GM20000 (cell line): ENCODE measurements around the gene ABR.
"Not testable (repeated sequence)": the region's sequence is repeated elsewhere in the genome, so short reads cannot be mapped to it uniquely, and the experiment has no call there.

Experiments
- DNase-seq: peaks from one replicate; pipeline ENCODE4 v3.0.0; 2012; ENCODE audit warnings: low spot score
- TF ChIP-seq, protein P1 (sequence below): IDR thresholded peaks from 2 replicates; pipeline ENCODE4 v1.5.1; 2012; ENCODE audit warnings: mild to moderate bottlenecking, control low read depth; ENCODE audit errors: extremely low read depth, missing control alignments

Gene ABR

DNA sequence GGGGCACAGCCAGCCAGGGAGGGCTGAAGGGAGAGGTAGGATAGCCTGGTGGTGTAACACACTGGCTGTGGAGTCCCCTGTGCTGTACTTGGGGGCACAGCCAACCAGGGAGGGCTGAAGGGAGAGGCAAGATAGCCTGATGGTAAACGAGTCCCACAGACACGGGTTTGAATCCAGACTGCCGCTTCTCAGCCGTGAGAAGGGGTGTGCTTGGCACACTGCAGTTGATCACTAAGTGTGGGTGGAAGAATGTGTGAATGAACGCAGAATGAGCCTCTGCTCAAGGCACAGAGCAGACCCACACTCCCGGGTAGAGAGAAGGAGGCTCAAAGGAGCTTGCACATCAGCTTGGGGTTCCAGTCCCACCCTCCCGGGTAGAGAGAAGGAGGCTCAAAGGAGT is 111.4 kb downstream of the ABR start:
- TF ChIP-seq, protein P1, sequence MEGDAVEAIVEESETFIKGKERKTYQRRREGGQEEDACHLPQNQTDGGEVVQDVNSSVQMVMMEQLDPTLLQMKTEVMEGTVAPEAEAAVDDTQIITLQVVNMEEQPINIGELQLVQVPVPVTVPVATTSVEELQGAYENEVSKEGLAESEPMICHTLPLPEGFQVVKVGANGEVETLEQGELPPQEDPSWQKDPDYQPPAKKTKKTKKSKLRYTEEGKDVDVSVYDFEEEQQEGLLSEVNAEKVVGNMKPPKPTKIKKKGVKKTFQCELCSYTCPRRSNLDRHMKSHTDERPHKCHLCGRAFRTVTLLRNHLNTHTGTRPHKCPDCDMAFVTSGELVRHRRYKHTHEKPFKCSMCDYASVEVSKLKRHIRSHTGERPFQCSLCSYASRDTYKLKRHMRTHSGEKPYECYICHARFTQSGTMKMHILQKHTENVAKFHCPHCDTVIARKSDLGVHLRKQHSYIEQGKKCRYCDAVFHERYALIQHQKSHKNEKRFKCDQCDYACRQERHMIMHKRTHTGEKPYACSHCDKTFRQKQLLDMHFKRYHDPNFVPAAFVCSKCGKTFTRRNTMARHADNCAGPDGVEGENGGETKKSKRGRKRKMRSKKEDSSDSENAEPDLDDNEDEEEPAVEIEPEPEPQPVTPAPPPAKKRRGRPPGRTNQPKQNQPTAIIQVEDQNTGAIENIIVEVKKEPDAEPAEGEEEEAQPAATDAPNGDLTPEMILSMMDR = no peak
- DNase-seq = no peak

DNA sequence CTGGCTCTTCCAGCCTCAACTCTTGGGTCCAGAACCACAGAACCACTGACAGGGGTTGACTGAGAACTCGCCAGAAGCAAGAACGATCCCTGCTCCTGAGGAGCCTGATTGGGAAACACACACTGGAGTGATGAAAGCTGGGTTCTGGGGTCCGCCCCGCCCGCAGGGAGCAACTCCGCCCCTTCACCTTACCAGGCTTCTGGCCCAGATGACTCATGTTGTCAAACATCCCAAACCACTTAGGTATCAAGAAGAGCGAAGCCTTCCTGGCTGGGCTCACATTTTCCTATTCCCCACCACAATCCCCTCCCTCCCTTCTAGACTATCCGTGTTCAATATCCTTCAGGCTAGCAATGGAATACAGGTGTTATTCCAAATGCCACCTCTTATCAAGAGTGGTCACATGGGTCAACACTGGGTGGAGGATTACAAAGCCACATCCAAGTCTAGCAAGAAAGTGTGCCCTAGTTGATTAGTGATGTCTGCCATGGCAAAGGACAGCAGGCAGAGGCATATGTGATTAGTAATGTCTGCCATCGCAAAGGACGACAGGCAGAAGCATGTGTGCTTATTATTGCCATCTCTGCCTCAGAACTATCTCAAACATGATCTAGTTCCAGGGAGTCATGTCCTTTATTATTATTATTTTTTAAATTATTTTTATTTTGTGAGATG is 112.4 kb downstream of the ABR start:
- TF ChIP-seq, protein P1 = no peak
- DNase-seq = no peak

GRCh38 chr17:1065416-1065815 is 114.4 kb downstream of the ABR start:
- not testable (repeated sequence) for DNase-seq

DNA sequence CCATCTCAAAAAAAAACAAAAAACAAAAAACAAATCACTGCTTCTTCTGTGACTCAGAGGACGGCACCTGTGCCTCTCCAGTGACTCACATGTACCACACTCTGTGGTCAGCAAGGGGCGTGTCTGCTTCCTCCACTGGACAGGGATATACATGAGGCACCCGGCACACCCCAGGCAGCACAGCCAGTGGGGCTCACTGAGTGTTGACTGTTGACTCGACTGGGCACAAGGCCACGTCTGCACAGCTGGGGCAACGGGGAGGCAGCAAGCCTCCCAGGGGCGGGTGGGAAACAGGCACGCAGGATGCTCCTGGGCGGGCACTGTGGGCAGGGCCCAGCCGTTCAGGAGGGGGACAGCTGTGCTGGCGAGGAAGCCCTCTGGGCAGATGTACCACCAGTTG is 118.8 kb downstream of the ABR start:
- DNase-seq = no peak
- TF ChIP-seq, protein P1 = no peak

DNA sequence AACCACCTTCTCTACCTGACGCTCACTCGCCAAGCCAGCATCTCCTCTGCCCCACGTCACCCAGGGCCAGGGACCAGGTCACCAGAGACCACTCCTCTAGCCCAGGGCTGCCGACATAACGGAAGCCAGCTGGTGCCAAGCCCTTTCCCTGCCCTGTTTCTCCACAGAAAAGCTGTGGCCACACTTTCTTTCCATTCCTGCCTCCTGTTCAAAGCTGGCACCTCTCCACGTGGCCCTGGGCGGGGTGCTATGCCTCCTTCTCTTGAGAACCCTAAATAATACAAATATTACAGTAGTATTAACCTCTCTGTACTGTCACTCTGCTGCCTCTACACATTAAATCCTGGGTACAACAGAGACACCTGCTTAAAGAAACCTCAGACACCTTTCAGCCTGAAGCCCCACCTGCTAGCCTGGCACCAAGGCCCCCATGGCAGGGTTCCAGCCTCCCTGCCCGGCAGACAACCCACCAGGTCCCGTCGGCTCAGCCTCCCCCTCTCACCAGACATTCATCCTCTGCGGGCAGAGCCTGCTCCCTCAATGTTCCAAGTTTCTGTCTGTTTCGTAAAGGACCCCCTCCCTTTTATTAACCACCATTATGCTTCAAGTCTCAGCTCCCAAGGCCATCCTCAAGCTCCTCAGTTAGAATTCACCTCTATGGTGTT is 120.5 kb downstream of the ABR start:
- TF ChIP-seq, protein P1 = no peak
- DNase-seq = no peak

DNA sequence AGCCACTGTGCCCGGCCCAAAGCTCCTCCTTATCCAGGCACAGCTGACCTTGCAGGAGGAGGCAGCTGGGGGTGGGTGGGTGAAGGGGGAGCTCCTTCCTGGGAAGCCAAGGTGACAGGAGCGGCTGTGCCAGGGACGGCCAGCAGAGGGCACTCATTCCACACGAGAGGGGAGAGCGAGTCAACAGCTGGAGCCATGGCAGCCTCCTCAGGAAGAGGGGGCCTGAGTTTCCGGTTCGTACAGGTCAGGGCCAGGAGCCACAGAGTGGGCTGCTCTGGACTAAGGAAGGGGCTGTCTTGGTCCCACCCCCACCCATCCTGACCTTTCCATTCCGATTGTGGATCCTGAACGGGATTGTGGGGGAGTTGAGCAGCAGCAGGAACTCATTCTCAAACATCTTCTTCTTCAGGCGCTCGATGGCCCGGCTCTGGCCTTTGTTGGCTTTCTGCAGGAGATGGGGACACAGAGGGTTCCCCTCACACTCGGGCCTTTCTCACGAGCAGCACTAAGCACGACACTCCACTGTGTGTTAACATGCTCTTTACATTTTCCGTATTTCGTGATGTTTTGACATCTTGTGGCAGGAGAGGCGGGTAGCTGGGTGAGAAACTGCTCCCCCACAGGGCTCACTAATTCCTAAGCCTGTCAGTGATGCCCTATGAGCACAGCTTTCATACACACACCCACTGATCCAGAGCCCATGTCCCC is 121.2 kb downstream of the ABR start:
- TF ChIP-seq, protein P1 = peak; percentile 31
- no peak for DNase-seq

- TF ChIP-seq, protein P1 = no peak
- no peak for DNase-seq
Observed at GRCh38 chr17:1056761-1057160, 123.0 kb downstream of the ABR start.
